ENCODE measurements around the gene RBAK.
"Not testable (repeated sequence)": the region's sequence is repeated elsewhere in the genome, so short reads cannot be mapped to it uniquely, and the experiment has no call there.

RBAK gene

DNA sequence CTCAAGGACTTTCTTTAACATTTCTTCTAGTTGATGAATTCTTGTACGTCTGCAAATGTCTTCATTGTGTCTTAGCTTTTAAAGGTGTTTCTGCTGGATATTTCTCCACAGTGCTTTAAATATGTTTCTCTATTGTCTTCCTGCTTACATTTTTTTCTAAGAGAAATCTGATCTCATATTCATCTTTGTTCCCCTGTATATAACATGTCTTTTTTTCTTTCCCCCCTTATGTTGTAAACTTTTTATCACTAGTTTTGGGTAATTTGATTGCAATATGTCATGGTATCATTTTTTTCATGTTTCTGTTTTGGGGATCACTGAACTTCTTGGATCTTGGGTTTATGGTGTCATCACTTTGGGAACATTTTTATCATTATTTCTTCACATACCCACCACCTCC lies 7.5 kb downstream of the RBAK start:
- DNase-seq, result no peak

DNA sequence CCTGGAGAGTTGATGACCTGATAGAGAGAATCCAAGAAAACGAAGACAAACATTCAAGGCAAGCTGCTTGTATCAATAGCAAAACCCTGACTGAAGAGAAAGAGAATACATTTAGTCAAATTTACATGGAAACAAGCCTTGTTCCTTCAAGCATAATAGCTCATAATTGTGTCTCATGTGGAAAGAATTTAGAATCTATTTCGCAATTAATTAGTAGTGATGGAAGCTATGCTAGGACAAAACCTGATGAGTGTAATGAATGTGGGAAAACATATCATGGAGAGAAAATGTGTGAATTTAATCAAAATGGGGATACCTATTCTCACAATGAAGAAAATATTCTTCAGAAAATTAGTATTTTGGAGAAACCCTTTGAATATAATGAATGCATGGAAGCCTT lies 18.0 kb downstream of the RBAK start:
- DNase-seq, result no peak

DNA sequence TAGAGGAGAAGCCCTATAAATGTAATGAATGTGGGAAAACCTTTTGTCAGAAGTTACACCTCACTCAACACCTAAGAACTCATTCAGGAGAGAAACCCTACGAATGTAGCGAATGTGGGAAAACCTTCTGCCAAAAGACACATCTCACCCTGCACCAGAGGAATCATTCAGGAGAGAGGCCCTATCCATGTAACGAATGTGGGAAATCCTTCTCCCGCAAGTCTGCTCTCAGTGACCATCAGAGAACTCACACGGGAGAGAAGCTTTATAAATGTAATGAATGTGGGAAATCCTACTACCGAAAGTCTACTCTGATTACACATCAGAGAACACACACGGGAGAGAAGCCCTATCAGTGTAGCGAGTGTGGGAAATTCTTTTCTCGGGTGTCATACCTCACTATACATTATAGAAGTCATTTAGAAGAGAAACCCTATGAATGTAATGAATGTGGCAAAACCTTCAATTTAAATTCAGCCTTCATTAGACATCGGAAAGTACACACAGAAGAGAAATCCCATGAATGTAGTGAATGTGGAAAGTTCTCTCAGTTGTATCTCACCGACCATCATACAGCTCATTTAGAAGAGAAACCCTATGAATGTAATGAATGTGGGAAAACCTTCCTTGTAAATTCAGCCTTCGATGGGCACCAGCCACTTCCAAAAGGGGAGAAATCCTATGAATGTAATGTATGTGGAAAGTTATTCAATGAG lies 18.9 kb downstream of the RBAK start:
- no peak for DNase-seq

DNA sequence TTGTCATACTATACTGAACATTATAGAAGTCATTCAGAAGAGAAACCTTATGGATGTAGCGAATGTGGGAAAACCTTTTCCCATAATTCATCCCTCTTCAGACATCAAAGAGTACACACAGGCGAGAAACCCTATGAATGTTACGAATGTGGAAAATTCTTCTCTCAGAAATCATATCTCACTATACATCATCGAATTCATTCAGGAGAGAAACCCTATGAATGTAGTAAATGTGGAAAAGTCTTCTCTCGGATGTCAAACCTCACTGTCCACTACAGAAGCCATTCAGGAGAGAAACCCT lies 19.4 kb downstream of the RBAK start:
- DNase-seq, result no peak

DNA sequence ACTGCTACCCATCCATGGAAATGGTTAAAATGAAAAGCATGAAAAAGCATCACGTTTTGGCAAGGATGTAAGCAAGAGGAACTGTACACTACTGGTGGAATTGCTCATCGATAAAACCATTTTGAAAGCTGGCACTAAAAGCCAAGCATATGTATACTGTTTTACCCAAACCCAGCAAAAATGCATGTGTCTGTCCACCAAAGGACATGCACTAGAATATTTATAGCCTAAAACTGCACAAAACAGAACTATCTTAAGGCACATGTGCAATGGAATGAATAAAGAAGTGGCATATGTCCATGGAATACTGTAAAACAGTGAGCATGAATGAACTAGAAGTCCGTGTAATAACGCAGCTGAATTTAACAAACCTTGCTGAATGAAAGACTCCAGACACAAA lies 22.9 kb downstream of the RBAK start:
- no peak for DNase-seq

DNA sequence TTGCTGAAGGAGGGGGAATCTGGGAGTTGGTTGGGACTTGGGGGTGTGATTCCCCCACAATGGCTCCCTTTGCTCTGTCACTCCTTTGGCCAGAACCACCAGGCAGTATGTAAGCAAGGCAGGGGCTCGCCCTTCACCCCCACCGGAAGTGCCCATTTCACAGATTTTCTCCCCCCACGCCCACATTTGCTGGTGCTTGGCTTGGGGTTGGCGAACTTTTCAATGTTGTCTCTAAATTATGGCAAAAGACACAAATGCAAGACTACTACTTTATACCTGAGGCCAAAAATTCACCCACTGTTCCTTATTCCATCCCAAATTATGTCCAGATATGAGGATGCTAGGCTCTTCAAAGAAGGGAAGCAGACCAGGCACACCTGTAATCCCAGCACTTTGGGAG lies 24.5 kb downstream of the RBAK start:
- DNase-seq, result no peak

DNA sequence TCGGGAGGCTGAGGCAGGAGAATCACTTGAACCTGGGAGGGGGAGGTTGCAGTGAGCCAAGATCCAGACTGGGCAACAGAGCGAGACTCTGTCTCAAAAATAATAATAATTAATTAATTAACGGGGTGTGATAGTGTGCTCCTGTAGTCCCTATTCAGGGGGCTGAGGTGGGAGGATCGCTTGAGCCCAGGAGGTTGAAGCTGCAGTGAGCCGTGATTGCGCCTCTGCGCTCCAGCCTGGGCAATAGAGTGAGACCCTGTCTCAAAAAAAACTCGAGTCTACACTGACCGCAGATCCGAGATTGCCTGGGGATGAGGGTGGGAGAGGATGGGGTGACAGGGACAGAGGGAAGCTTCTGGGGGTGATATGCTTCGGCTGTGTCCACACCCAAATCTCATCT lies 29.5 kb downstream of the RBAK start:
- DNase-seq, result not testable (repeated sequence)

DNA sequence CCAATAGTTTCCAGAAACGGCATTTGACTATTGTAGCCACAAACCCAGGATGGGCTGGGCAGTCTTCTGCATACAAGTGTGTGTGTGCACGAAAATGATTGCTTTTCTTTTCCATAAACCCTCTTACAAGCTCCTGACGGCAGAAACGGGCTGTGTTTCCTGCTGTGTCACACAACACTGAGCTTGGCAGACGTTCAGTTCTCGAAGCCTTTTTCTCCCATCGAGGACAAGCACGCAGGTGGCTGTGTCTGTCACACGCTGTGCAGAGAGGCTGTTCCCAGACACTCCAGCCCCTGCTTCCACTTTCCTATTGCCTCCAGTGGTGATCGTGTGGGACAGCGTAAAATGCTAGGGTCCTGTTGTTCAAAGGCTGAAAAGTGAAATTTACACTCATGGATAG lies 32.1 kb downstream of the RBAK start:
- DNase-seq, result no peak

DNA sequence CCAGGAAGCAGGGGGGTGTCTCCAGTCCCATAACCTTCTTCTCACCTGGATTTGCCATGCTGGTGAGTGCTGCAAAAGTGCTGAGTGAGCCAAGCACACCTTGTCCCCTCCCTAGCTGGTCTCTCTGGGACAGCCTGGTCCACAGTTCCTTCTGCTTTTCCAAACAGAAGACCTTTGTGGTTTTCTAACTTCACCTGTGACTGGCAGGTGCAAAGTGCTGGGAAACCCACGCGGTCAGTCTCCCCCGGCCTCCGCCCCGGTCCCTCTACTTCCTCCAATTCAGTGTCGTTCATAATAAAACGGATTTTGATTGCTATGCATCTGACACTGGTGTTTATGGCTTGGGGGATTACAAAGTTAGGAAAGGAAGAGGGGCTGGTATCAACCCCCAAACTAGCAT lies 37.1 kb downstream of the RBAK start:
- no peak for DNase-seq

DNA sequence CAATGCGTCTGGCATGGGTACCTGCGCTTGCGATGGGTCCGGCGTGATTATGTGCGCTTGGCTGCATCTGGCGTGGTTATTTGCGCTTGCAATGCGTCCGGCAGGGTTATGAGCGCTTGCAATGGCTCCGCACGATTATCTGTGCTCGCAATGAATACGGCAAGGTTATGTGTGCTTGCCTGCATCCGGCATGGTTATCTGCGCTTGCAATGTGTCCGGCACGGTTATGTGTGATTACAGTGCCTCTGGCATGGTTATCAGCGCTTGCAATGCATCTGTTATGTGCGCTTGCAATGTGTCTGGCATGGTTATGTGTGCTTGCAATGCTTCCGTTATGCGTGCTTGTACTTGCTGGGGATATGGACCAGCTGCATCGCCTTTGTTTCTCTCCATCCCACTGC lies 37.7 kb downstream of the RBAK start:
- DNase-seq, result no peak

DNA sequence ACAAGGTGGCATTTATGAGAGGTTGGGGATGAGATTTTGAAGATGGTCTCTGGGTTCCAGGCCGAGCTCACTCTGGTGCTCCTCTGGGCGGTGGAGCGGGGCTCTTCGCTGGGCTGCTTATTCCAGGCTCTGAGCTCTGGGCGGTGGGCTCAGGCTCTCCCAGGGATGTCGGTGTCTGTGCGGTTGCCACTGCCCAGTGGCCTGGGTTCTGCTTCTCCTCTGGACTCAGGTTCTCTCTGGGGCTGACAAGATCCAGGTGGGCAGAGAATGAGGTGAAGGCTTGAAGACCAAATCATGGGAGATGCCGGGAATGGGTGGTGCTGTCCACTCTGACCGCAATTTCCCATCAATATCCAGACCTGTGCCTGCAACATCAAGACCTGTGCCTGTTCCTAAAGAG lies 40.6 kb downstream of the RBAK start:
- no peak for DNase-seq

DNA sequence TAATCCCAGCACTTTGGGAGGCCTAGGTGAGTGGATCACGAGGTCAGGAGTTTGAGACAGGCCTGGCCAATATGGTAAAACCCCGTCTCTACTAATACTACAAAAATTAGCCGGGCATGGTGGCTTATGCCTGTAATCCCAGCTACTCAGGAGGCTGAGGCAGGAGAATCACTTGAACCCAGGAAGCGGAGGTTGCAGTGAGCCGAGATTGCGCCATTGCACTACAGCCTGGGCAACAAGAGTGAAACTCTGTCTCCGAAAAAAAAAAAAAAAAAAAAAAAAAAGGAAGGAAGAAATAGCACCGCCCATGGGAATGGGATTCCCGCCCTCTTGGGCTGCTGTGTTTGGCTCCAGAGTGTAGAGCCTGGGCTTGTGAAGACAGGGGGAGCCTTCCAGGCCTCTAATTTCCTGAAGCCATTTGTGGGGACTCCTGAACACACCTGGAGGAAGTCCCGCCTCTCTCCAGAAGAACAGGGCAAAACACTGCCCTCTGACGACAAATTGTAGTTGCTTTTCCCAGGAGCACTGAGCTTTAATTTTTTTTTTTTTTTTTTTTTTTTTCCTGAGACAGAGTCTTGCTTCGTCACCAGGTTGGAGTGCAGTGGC lies 42.7 kb downstream of the RBAK start:
- not testable (repeated sequence) for DNase-seq

DNA sequence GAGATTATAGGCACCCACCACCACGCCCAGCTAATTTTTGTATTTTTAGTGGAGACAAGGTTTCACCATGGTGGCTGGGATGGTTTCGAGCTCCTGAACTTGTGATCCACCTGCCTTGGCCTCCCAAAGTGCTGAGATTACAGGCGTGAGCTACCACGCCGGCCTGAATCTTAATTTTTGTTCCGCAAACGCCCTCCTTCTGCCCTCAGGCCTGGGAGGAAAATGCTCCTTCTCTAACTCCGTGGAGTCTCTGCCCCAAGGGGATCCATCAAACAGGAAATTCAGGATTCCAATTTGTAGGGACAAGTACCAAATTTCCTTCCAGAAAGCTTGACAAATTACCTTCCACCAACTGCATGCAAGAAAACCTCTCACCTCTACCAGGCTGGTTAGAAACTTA lies 43.2 kb downstream of the RBAK start:
- no peak for DNase-seq

DNA sequence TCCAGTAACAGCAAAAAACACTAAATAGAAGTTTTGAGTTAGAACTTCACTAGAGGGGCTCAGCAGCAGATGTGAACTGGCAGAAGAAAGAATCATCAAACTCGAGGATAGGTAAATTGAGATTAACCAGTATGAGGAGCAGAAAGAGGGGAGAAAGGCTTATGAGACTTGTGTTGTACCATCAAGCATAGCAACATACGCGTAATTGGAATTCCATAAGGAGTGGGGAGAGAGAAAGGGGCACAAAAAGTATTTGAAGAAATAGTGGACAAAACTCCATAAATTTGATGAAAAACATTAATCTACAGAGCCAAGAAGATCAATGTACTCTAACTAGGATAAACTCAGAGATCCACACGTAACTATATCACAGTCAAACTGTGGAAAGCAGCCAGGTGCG lies 48.3 kb downstream of the RBAK start:
- no peak for DNase-seq

DNA sequence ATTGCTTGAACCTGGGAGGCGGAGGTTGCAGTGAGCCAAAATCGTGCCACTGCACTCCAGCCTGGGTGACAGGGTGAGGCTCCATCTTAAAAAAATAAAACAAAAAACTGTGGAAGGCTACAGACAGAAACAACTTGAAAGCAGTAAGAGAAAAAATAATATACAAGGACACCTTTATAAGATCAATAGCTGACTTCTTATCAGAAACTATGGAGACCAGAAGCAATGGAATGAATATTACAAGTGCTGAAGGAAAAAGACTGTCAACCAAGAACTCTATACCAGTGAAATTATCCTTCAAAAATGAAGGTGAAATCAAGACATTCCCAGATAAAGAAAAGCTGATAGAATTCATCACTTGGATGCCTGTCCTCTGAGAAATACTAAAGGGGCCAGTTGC lies 49.0 kb downstream of the RBAK start:
- DNase-seq, result no peak

DNA sequence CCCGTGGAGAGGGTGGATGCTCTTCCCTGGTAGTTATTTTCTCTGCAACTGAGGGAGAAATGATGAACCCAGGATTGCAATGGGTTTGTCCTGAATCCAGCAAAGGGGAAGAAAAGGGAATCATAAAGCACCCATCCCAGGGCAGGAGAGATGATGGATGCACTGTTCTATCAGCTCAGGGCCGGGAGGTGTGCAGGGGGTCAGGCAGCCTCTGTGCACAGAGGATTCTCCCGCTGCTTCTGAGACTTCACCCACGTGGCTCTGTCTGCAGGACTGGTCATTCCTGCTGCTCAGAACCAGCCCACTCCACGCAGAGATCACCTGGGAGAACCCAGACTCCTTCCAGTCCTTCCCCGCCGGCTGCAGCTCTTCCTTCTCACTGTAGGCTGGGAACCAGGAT lies 70.7 kb downstream of the RBAK start:
- no peak for DNase-seq

DNA sequence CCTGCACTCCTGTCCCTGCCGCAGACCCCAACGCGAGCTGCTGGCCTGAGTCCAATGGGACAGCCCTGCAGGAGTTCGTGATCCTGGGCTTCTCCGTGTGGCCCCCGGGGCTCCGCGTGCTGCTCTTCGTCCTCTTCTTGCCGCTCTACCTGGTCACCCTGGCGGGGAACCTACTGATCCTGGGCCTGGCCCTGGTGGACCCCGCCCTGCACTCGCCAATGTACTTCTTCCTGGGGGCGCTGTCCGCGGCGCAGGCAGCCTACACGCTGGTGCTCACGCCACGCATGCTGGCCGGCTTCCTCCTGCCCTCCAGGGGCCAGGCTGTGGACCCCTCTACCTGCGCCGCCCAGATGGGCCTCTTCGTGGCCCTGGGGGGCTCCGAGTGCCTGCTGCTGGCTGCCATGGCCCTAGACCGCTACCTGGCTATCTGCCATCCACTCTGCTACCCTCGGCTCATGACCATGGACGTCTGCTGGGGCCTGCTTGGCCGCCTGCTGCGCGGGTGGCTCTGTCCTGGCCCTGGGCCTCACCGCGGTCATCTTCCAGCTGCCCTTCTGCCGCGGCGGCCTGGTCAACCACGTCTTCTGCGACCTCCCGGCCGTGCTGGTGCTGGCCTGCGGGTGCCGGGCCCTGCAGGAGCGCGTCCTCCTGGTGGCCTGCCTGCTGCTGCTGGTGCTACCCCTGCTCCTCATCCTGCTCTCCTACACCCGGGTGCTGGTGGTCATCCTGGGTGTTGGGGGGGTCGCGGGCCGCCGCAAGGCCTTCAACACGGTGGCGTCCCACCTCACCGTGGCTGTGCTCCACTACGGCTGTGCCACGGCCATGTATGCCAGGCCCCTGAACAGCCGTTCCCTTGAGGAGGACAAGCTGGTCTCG lies 71.7 kb downstream of the RBAK start:
- no peak for DNase-seq
